Measurements from ENCODE around the gene STIM2.

Gene STIM2

GRCh38 chr4:26837993-26838842 is 22.4 kb upstream of the STIM2 start:
- no peak for DNase-seq (ENCODE audit: low read depth, low spot score)

GRCh38 chr4:26839016-26839415 is 21.6 kb upstream of the STIM2 start:
- DNase-seq (ENCODE audit: low read depth, low spot score), result no peak

DNA sequence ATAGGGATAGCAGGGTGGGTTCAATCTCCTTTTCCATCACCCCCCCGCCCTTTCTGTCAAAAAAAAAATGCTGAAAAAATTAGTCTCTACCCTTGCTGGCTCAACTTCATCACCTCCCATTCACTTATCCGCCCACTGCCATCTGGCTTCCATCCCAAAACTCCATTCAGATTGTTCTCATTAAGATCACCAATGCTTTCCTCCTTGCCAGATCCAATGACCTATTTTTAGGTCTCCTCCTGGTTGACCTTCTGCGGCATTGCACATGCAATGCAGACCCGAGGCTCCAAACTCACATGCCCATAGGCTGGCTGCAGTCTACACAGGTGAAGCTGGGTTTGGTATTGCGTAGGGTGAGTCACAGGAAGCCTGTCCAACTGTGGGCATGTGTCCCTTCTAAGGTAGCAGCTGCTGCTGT is 21.1 kb upstream of the STIM2 start:
- DNase-seq (ENCODE audit: low read depth, low spot score), result no peak

DNA sequence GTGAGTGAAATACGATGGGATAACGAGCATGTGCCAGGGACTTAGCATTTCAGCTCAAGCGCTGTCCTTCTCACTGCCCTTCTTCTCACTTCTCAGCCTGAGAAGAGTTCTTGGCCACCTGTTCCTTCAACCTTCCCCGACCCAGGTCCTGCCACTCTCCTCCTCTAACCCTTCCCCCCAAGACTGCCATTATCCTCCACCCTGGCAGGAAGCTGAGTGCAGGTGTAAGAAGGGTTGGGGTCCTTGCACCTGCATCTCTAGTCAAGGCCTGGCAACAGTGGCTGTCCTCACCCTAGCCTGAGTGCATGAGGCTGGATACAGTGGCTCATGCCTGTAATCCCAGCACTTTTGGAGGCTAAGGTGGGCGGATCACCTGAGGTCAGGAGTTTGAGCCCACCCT is 19.9 kb upstream of the STIM2 start:
- DNase-seq (ENCODE audit: low read depth, low spot score), result no peak

- no peak for DNase-seq (ENCODE audit: low read depth, low spot score)
Observed at GRCh38 chr4:26842911-26843310, 17.7 kb upstream of the STIM2 start.

DNA sequence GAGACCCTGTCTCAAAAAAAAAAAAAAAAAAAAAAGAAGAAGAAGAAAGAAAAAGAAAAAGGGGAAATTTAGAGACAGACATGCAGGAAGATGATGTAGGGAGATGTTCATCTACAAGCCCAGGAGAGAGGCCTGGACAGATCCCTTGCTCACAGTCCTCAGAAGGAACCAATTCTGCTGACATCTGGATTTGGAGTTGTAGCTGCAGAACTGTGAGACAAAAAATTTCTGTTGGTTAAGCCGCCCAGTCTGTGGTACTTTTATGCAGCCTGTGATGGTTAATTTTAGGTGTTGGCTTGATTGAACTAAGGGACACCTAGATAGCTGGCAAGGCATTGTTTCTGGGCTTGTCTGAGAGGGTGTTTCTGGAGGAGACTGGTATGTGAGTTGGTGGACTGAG is 10.1 kb upstream of the STIM2 start:
- DNase-seq (ENCODE audit: low read depth, low spot score), result no peak

DNA sequence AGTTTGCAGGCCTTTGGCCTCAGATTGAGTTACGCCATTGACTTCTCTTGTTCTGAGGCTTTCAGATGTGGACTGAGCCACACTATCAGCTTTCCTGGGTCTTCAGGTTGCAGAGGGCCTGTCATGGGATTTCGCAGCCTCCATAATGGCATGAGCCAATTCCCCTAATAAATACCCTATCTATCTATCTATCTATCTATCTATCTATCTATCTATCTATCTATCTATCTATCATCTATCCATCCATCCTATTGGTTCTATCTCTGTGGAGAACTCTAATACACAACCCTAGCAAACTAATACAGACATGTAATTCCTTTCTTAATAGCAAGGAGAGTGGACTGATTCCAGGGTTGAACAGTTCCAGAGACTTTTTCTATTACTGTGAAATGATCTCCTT is 9.5 kb upstream of the STIM2 start:
- no peak for DNase-seq (ENCODE audit: low read depth, low spot score)

- no peak for DNase-seq (ENCODE audit: low read depth, low spot score)
Observed at GRCh38 chr4:26854701-26855100, 5.9 kb upstream of the STIM2 start.

DNA sequence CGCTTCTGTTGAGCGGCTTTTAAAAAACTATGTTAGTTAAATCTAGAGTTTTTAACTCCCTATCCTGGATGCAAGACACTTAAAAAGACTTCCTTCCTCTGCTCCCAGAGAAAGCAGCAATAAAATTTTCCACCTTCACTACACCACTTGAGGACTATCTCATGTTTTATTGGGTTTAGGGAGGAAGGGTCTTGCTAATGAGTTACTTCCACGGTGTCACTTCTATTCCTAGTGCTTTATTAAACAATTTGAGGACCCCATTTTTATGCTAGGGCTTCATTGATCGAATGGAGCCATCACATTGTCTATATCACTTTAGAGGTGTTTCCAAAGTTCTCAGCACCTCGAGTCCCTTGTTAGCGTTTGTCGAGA is 3.7 kb upstream of the STIM2 start:
- DNase-seq (ENCODE audit: low read depth, low spot score), result no peak

- peak; percentile 88 for DNase-seq (ENCODE audit: low read depth, low spot score)
Observed at GRCh38 chr4:26857278-26858034, 3.2 kb upstream of the STIM2 start.

DNA sequence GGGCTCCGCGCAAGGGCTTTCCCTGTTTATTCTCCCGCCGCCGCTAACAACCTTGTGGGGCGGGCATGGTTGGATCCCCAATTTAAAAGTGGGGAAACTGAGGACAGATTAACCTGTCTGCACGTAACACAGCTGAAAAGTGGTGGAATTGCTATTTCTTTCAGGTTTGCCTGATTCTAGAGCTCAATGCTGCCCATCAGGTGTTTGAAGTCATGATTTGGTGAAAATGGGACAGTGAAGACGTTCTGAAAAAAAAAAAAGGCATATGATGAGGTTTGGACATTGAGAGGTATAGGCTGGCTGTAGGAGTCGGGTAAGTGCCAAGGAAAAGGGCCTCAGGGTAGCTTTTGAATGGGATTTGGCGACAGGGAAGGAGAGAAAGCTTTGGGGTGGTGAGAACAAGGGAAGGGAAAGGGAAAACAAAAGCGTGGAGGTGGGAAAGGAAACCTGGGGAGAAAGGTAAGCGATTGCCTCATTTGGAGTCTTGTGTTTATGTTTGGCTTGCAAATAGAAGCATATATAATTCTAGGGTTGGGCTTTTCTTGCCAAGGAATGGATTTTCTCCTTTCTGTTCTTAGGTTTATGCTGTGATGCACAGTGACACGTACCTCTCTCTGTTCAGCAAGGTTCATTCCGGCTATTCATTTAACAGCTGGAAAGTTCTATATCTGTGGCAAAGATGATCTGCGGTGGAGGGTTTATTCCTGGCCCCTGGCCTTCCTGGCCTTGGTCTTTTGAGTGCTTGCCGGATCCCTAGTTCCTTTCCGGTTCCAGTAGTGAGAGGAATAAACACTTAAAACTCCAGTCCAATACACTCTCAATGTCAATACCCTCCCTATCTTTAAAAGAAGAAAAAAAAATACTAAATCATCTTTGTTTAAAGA is 2.4 kb upstream of the STIM2 start:
- peak; percentile 57 for DNase-seq (ENCODE audit: low read depth, low spot score)

DNA sequence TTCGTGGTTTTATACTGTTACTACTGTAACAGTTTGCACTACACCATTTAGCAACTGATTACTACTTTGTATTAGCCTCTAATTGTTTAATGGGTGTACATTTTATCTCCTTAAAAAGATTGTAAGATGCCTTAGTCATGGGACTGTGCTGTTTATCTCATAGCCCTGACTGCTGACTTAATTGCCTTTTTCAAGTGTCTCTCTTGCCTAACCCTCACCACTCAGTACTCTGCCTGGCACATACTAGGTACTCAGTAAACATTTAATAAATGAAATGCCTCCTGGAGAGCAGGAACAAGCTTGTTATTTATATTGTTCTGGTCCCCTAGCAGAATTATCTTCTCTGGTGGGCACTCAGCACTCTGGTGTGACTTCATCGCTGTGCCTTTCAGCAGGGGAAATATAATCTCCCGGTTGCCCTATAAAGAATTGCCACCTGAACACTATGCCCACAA is 1.7 kb upstream of the STIM2 start:
- no peak for DNase-seq (ENCODE audit: low read depth, low spot score)

DNA sequence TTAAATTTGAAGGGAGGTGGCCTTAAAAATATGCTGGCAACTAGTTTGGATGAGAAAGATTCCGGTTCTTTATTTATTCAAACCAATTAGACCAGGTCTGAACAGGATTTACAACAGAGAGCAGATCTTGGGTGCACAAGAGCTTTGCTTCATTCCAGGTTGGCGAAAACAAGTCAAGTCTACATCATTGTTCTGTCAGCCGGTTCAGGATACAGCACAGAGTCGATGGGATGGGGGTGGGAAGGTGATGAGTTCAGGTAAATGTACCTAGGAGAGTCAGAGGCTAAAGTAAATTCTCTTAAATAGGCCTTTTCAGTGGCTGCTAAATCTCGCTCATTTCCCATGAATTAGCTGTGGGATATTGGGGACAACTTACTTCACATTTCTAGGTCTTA is 882 bp upstream of the STIM2 start:
- DNase-seq (ENCODE audit: low read depth, low spot score), result no peak

GRCh38 chr4:26860922-26861433 is 337 bp downstream of the STIM2 start:
- peak; percentile 60 for DNase-seq (ENCODE audit: low read depth, low spot score)

- peak; percentile 72 for DNase-seq (ENCODE audit: low read depth, low spot score)
Observed at GRCh38 chr4:26861434-26862186, 969 bp downstream of the STIM2 start.

GRCh38 chr4:26862381-26862915 is 1.8 kb downstream of the STIM2 start:
- DNase-seq (ENCODE audit: low read depth, low spot score), result no peak

GRCh38 chr4:26863512-26863911 is 2.9 kb downstream of the STIM2 start:
- DNase-seq (ENCODE audit: low read depth, low spot score), result no peak

GRCh38 chr4:26864899-26865298 is 4.3 kb downstream of the STIM2 start:
- DNase-seq (ENCODE audit: low read depth, low spot score), result no peak

DNA sequence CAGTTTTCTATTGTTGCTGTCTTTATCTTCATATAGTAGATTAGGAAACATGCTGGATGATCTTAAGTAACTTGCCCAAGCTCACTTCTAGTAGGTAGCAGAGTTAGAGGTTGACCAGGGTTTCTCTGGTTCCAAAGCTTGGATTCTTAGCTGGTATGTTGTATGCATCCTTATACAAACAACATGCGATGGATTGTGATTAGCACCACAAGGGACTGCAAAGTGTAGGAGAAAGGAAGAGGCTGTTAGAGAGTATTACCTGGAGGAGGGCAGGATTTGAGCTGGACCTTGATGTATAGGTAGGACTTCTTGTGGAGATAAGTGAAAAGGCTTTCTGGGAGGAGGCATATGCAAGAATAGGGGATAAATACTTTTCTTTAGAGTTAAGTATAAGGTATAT is 5.6 kb downstream of the STIM2 start:
- DNase-seq (ENCODE audit: low read depth, low spot score), result no peak

GRCh38 chr4:26866781-26867180 is 6.1 kb downstream of the STIM2 start:
- no peak for DNase-seq (ENCODE audit: low read depth, low spot score)
